ENCODE results near the gene CTNND2.

- no peak for TF ChIP-seq NFRKB (IDR thresholded peaks at IDR 0.05)
- TF ChIP-seq FOXM1 (IDR thresholded peaks at IDR 0.05; ENCODE audit: borderline replicate concordance) = no peak
Observed at GRCh38 chr5:11797132-11797531, 107.1 kb downstream of the CTNND2 start.

All from HEK293T (cell line).